Fibroblast of pulmonary artery (primary cell): ENCODE data around the gene TTC17.
"Not testable (repeated sequence)": the region's sequence is repeated elsewhere in the genome, so short reads cannot be mapped to it uniquely, and the experiment has no call there.

ENCODE experiments used
- DNase-seq: peaks from one replicate; pipeline ENCODE4 v3.0.0-alpha.2; 2010; ENCODE audit warnings: low read depth
- H3K4me3 ChIP-seq: replicated peaks from 2 replicates; pipeline ENCODE4 v1.5.1; 2011; ENCODE audit warnings: low read depth, mild to moderate bottlenecking, control low read depth, low read length, moderate library complexity
- CTCF ChIP-seq: IDR thresholded peaks from 2 replicates; pipeline ENCODE4 v1.5.1; 2011; ENCODE audit warnings: mild to moderate bottlenecking, control low read depth, low read length, inconsistent platforms; ENCODE audit errors: missing control alignments

TTC17 gene

GRCh38 chr11:43418197-43418596 lies 59.5 kb downstream of the TTC17 start:
- TF ChIP-seq CTCF = no peak
- H3K4me3 ChIP-seq = no peak overlapping the region
- no peak for DNase-seq

- no peak overlapping the region for H3K4me3 ChIP-seq
- DNase-seq = peak; percentile 62
- TF ChIP-seq CTCF = peak; percentile 68
Observed at GRCh38 chr11:43419460-43419859, 60.7 kb downstream of the TTC17 start.

- no peak for DNase-seq
- TF ChIP-seq CTCF = no peak
- no peak overlapping the region for H3K4me3 ChIP-seq
Observed at GRCh38 chr11:43427971-43428370, 69.3 kb downstream of the TTC17 start.

GRCh38 chr11:43430916-43431315 lies 72.2 kb downstream of the TTC17 start:
- DNase-seq, H3K4me3 ChIP-seq: not testable (repeated sequence)

GRCh38 chr11:43434893-43435292 lies 76.2 kb downstream of the TTC17 start:
- H3K4me3 ChIP-seq = no peak overlapping the region
- TF ChIP-seq CTCF = no peak
- no peak for DNase-seq

GRCh38 chr11:43440486-43440885 lies 81.8 kb downstream of the TTC17 start:
- no peak overlapping the region for H3K4me3 ChIP-seq
- no peak for DNase-seq
- TF ChIP-seq CTCF = no peak

DNA sequence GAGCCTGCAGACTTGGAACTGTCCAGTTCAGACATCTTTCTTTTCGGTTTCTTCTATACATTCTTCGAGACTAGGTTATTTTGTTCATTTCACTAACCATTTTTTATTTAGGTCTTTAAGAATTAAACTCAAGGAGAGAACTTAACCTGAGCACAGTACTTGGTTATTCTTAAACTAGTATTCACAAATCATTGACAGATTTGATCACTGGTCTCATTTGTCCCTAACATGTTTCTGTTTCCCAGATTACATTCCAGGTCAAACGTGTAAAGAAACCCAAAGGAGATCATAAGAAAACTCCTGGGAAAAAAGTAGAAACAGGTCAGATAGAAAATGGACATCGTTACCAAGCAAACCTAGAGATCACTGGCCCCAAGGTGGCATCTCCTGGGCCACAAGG lies 85.1 kb downstream of the TTC17 start:
- no peak for DNase-seq
- no peak for TF ChIP-seq CTCF
- H3K4me3 ChIP-seq = no peak overlapping the region

DNA sequence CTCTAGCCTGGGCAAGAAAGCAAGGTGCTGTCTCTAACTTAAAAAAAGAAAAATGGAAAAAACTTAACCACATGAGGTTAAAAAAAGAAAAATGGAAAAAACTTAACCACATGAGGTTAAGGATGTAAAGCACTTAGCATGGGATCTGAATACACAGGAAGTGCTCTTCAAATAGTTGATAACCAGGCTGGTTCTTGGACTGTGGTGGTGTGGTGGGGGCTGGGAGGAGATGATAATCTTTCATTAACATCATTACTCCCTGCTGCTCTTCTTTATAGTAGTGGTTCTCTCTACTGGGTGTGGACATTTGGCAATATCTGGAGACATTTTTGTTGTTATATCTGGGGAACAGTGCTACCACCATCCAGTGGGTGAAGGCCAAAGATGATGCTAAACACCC lies 88.4 kb downstream of the TTC17 start:
- H3K4me3 ChIP-seq = no peak overlapping the region
- DNase-seq = no peak
- no peak for TF ChIP-seq CTCF
